Measurements from ENCODE around the gene FFAR4. TPM values are rescaled to one million over a fixed set of nuclear protein-coding genes. Genes with fewer than 3 reads are reported as not detected.

FFAR4 gene
- total and polyA plus RNA-seq, 2 of the 4 experiments (the other 2 are of a cell fraction): not detected

DNA sequence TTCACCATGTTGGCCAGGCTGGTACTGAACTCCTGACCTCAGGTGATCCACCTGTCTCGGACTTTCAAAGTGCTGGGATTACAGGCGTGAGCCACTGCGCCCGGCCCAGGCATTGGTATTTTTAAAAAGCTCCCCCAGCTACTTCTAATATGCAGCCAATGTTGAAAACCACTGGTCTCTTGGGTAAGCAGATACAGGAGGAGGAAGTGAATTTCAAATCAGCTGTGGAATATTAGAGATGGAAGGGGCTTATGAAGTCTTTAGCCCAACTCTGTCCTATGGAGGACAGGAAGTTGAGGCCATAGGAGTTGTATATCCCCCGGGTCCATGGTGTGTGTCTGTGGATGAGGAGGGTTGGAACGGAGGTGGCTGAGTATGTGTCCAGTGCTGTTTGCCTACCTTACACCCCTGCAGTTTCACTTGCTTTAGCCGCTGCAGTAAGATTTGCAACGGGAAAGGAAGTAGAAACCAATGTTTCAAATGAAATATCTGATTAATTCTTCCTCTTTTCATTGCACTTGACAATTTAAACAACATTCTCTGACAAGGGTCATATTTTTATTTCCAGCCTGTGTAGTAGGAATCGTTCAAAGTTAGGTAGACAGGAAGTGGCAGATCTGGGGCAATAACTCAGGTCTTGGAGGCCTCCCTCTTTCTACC lies 49.2 kb downstream of the FFAR4 start:
- dilution Hi-C loops (cut with HindIII; ENCODE audit: low sequenced_read_pairs, unreplicated experiment): no loop called here
- no CpG with 5 or more reads among the region's 9 CpGs for WGBS, 2 experiments (ENCODE audit: extremely low coverage in 2 of 2, insufficient read length in 1 of 2)
- Histone ChIP-seq H3K27ac (ENCODE audit: insufficient read depth, low read length) (no peak overlapping the region), H2AFZ (replicated peaks; ENCODE audit: low read length, poor library complexity) (no peak overlapping the region), H3K79me1 (ENCODE audit: low read depth in 1 of 2, low read length in 2 of 2) (no peaks in the 10 kb centered on the region), H3K14ac (replicated peaks; ENCODE audit: low read depth, low read length) (no peak overlapping the region), H3K18ac (ENCODE audit: low read depth, low read length) (no peak overlapping the region), H4K8ac (ENCODE audit: low read depth in 2 of 2, low read length in 2 of 2) (no peak overlapping the region), H4K5ac (ENCODE audit: low read depth, low read length) (no peak overlapping the region), H2AK5ac (ENCODE audit: low read depth, low read length) (no peak overlapping the region), H3K23ac (ENCODE audit: low read depth, low read length) (no peak overlapping the region), H3K4me2 (ENCODE audit: low read depth, low read length) (no peak overlapping the region), H3K9me1 (ENCODE audit: insufficient read depth, low read length) (no peaks in the 10 kb centered on the region), H2AK9ac (replicated peaks; ENCODE audit: low read depth, low read length, poor library complexity) (no peak overlapping the region), H3K9ac (ENCODE audit: low read depth, low read length) (no peak overlapping the region), H2BK15ac (ENCODE audit: low read depth, low read length) (no peak overlapping the region), H2BK5ac (ENCODE audit: low read depth, low read length, poor library complexity, severe bottlenecking) (no peak overlapping the region), H3K36me3 (ENCODE audit: control insufficient read depth, insufficient read depth, low read length) (no peaks in the 10 kb centered on the region), H3K9me3 (ENCODE audit: control insufficient read depth, insufficient read depth, low read length) (no peaks in the 10 kb centered on the region), H2BK120ac (ENCODE audit: low read depth, low read length) (no peak overlapping the region), H3K27me3 (ENCODE audit: control insufficient read depth, insufficient read depth, low read length) (peaks cover 17% of the 10 kb centered on the region), H3K4ac (ENCODE audit: low read depth, low read length) (no peak overlapping the region), H3K4me3 (ENCODE audit: insufficient read depth, low read depth, low read length) (no peak overlapping the region), H4K91ac (ENCODE audit: insufficient read depth, low read depth, low read length) (no peak overlapping the region), H4K20me1 (ENCODE audit: insufficient read depth, low read length) (no peaks in the 10 kb centered on the region), H2BK20ac (ENCODE audit: low read depth, low read length) (no peak overlapping the region), H3K4me1 (ENCODE audit: control insufficient read depth, insufficient read depth, low read length) (no peaks in the 10 kb centered on the region), H3K56ac (ENCODE audit: extremely low read depth, insufficient read depth, low read length) (no peak overlapping the region)
- TF ChIP-seq MAZ (IDR thresholded peaks at IDR 0.05; ENCODE audit: borderline replicate concordance, low read depth, low read length) (no peak), BHLHE40 (IDR thresholded peaks at IDR 0.05; ENCODE audit: low read depth, low read length) (no peak), FOS (IDR thresholded peaks at IDR 0.05; ENCODE audit: low read depth, low read length) (no peak), CHD1 (IDR thresholded peaks at IDR 0.05; ENCODE audit: low read depth, low read length) (no peak), POLR2A (IDR thresholded peaks at IDR 0.05; ENCODE audit: low read depth, low read length) (no peak), RAD21 (IDR thresholded peaks at IDR 0.05; ENCODE audit: low read length) (no peak), RFX5 (IDR thresholded peaks at IDR 0.05; ENCODE audit: low read depth, low read length) (no peak), SMC3 (IDR thresholded peaks at IDR 0.05; ENCODE audit: low read depth, low read length) (no peak), RCOR1 (IDR thresholded peaks at IDR 0.05; ENCODE audit: insufficient replicate concordance, low read length) (no peak)
- TF ChIP-seq, protein P1, sequence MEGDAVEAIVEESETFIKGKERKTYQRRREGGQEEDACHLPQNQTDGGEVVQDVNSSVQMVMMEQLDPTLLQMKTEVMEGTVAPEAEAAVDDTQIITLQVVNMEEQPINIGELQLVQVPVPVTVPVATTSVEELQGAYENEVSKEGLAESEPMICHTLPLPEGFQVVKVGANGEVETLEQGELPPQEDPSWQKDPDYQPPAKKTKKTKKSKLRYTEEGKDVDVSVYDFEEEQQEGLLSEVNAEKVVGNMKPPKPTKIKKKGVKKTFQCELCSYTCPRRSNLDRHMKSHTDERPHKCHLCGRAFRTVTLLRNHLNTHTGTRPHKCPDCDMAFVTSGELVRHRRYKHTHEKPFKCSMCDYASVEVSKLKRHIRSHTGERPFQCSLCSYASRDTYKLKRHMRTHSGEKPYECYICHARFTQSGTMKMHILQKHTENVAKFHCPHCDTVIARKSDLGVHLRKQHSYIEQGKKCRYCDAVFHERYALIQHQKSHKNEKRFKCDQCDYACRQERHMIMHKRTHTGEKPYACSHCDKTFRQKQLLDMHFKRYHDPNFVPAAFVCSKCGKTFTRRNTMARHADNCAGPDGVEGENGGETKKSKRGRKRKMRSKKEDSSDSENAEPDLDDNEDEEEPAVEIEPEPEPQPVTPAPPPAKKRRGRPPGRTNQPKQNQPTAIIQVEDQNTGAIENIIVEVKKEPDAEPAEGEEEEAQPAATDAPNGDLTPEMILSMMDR (conservative IDR thresholded peaks at IDR 0.05; ENCODE audit: low read depth, low read length): no peak
- TF ChIP-seq, protein P2, sequence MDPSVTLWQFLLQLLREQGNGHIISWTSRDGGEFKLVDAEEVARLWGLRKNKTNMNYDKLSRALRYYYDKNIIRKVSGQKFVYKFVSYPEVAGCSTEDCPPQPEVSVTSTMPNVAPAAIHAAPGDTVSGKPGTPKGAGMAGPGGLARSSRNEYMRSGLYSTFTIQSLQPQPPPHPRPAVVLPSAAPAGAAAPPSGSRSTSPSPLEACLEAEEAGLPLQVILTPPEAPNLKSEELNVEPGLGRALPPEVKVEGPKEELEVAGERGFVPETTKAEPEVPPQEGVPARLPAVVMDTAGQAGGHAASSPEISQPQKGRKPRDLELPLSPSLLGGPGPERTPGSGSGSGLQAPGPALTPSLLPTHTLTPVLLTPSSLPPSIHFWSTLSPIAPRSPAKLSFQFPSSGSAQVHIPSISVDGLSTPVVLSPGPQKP (IDR thresholded peaks at IDR 0.05; ENCODE audit: borderline replicate concordance, low read depth, low read length): no peak
- no peak for ATAC-seq (ENCODE audit: low read depth)
- DNase-seq: no peak
- in situ Hi-C loops (cut with MboI; ENCODE audit: low sequenced_read_pairs): no loop called here
- ChIA-PET POLR2A (ENCODE audit: unreplicated experiment) (no interaction called here), CTCF (no interaction called here)
- intact Hi-C loops (cut with micrococcal nuclease): no loop called here
- BruUV-seq (replicated peaks): no TSS peak
